ENCODE measurements around the gene UBTD2. TPM values are rescaled to one million over a fixed set of nuclear protein-coding genes. Genes with fewer than 3 reads are reported as not detected.

UBTD2 gene
- total RNA-seq, 2 donors from 2014 or later = 13.5 to 20.8 TPM

- Histone ChIP-seq H3K36me3 (replicated peaks in 1 of 2; ENCODE audit: insufficient read depth in 1 of 2, low read depth in 2 of 2) (no peaks in the 10 kb centered on the region), H3K27ac (no peak overlapping the region), H3K4me1 (no peaks in the 10 kb centered on the region), H3K27me3 (no peaks in the 10 kb centered on the region), H3K9me3 (no peaks in the 10 kb centered on the region), H3K4me3 (no peak overlapping the region)
- DNase-seq = no peak
- ATAC-seq = no peak
- TF ChIP-seq CTCF (IDR thresholded peaks at IDR 0.05) = no peak
- TF ChIP-seq POLR2A (IDR thresholded peaks at IDR 0.05) = no peak
- intact Hi-C loops (cut with DNase I) = no loop called here
- WGBS, 2 donors = 93 to 97% methylated on average over 7 of the region's 7 CpGs
Observed at GRCh38 chr5:172311026-172311425, 27.5 kb upstream of the UBTD2 start.

GRCh38 chr5:172305380-172305779, 21.8 kb upstream of the UBTD2 start:
- H3K27ac ChIP-seq = no peak overlapping the region
- H3K27me3 ChIP-seq = no peaks in the 10 kb centered on the region
- no peak overlapping the region for H3K4me3 ChIP-seq
- DNase-seq (no peak), ATAC-seq (no peak)
- intact Hi-C loops (cut with DNase I) = no loop called here
- TF ChIP-seq CTCF (IDR thresholded peaks at IDR 0.05) (no peak), POLR2A (IDR thresholded peaks at IDR 0.05) (no peak)
- H3K4me1 ChIP-seq = peaks cover 10% of the 10 kb centered on the region
- H3K9me3 ChIP-seq = no peaks in the 10 kb centered on the region
- H3K36me3 ChIP-seq (replicated peaks in 1 of 2; ENCODE audit: insufficient read depth in 1 of 2, low read depth in 2 of 2) = no peaks in the 10 kb centered on the region
- 74 to 76% methylated on average over 2 of the region's 2 CpGs for WGBS, 2 donors

GRCh38 chr5:172303572-172304335, 20.2 kb upstream of the UBTD2 start:
- WGBS, 2 donors = 83 to 85% methylated on average over 3 of the region's 3 CpGs
- Histone ChIP-seq H3K4me1 (peaks cover 10% of the 10 kb centered on the region), H3K27me3 (no peaks in the 10 kb centered on the region), H3K9me3 (no peaks in the 10 kb centered on the region), H3K27ac (no peak overlapping the region), H3K36me3 (replicated peaks in 1 of 2; ENCODE audit: insufficient read depth in 1 of 2, low read depth in 2 of 2) (no peaks in the 10 kb centered on the region), H3K4me3 (no peak overlapping the region)
- ATAC-seq (no peak), DNase-seq (no peak)
- intact Hi-C loops (cut with DNase I) = no loop called here
- TF ChIP-seq POLR2A (IDR thresholded peaks at IDR 0.05) = no peak
- no peak for TF ChIP-seq CTCF (IDR thresholded peaks at IDR 0.05)

- no peak for TF ChIP-seq POLR2A (IDR thresholded peaks at IDR 0.05)
- no peak for TF ChIP-seq CTCF (IDR thresholded peaks at IDR 0.05)
- Histone ChIP-seq H3K36me3 (replicated peaks in 1 of 2; ENCODE audit: insufficient read depth in 1 of 2, low read depth in 2 of 2) (no peaks in the 10 kb centered on the region), H3K27ac (no peak overlapping the region), H3K4me1 (peaks cover 10% of the 10 kb centered on the region), H3K4me3 (no peak overlapping the region), H3K9me3 (no peaks in the 10 kb centered on the region), H3K27me3 (no peaks in the 10 kb centered on the region)
- DNase-seq (no peak), ATAC-seq (no peak)
- 61 to 65% methylated on average over 5 of the region's 5 CpGs for WGBS, 2 donors
- intact Hi-C loops (cut with DNase I) = no loop called here
Observed at GRCh38 chr5:172303162-172303561, 19.6 kb upstream of the UBTD2 start.
